ENCODE results near the gene BMP2K.
"Not testable (repeated sequence)": the region's sequence is repeated elsewhere in the genome, so short reads cannot be mapped to it uniquely, and the experiment has no call there.

BMP2K gene

DNA sequence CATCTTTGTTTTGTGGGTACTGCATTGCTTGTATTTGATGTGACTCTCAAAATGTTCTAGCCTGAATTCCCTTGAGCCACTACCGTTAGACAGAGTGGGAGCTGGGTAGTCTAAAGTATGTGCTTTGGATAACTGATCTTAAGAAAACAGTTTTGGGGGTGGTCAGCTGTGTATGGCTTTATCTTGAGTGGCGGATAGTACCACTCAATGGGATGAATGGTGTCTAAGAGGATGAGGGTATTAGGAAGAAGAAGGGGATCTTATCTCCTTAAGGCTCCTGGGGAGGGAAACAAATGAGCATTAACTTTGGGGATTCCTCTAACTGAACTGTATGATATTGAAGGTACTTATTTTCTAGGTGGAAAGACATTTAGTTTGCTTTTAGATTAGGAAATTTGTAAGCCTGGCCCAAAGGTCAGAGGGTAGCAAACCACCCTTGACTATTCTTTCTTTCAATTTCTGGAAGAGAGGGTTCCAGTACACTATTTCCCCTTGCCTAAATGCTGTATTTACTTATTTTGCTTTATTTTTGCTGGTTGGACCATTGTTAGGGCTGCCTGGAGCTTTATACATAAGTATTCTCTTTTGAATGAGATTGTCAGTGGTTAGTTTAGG, 11.3 kb downstream of the BMP2K start:
- H3K4me3 ChIP-seq (ENCODE audit: low read depth, low read length) = no peak overlapping the region

DNA sequence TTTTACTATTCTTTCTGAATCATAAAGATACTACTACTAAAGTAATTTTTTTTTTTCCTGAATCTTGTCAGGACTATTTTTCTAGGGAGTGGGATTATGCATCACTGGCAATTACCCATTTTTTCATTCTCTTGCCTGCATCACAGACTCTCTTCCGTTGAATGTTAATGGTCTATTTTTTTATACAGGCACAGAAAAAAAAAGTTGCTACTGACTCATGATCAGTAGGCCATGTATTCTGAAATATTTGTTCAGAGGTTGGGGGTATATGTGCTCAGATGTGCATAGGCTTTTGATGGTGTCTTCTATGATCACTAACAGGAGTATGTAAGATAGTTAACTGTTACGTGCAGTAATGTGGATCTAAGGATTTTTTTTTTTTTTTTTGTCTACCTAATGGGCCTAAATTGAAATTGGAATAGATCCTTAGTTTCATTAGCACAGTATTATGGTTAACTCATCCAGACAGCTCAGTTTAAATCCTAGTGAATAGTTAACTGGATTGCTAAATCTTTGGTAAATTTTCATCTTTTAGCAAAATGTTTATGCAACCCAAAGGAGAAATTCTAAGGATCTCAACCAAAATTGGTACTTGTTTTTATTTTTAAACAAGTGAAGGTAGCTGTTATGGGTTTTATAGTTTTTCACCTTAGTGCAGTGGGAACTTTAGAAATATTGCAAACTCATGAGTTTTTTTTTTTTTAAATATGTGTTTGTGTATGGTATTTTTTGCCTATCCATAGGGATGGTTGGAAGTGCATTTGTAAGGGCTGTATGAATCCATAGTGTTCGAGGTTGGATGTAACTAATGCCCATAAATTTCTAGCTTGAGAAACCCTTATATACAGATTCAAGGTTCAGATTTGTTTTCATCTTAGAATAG, 12.1 kb downstream of the BMP2K start:
- no peak overlapping the region for H3K4me3 ChIP-seq (ENCODE audit: low read depth, low read length)

GRCh38 chr4:78795594-78796416, 19.7 kb downstream of the BMP2K start:
- not testable (repeated sequence) for H3K4me3 ChIP-seq (ENCODE audit: low read depth, low read length)

- H3K4me3 ChIP-seq (ENCODE audit: low read depth, low read length) = no peak overlapping the region
Observed at GRCh38 chr4:78796526-78796925, 20.4 kb downstream of the BMP2K start.

DNA sequence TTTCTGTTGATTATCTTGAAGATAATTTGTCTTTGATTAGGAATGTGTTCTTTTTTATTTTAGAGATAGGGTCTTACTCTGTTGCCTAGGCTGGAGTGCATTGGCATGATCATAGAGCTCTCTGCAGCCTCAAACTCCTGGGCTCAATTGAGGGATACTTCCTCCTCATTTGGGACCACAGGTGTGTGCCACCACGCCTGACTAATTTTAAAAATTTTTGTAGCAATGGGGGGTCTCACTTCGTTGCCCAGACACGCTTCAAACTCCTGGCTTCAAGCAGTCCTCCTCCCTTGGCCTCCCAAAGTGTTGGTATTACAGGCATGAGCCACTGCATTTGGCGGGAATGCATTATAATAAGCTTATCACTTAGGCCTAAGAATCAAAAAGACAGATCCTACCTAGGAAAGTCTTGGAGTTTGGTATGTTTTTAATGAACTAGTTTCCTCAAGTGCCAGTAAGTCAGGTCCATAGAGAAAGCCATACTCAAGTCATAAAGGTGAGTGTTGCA, 21.7 kb downstream of the BMP2K start:
- H3K4me3 ChIP-seq (ENCODE audit: low read depth, low read length) = no peak overlapping the region

- no peak overlapping the region for H3K4me3 ChIP-seq (ENCODE audit: low read depth, low read length)
Observed at GRCh38 chr4:78799551-78800495, 23.7 kb downstream of the BMP2K start.

DNA sequence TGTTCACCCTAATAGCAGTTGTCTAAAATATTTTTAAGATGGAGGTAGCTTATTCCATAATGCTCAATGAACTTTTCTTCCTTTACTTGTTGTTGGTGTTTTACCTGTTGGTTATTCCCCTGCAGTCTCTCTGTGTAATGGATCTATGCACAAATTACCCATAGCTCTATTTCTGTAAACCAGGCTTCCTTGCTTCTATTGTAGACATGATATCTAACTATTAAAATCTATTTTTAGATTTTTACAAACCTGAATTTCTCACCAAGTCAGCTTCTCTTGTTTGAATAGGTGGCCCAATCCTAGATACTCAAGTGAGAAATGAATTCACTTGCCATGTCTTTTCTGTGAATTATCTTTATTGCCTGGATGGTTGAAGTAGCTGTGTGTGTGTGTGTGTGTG, 24.8 kb downstream of the BMP2K start:
- H3K4me3 ChIP-seq (ENCODE audit: low read depth, low read length) = no peak overlapping the region

- H3K4me3 ChIP-seq (ENCODE audit: low read depth, low read length) = no peak overlapping the region
Observed at GRCh38 chr4:78803983-78804382, 27.8 kb downstream of the BMP2K start.

- no peak overlapping the region for H3K4me3 ChIP-seq (ENCODE audit: low read depth, low read length)
Observed at GRCh38 chr4:78806943-78807460, 30.9 kb downstream of the BMP2K start.

DNA sequence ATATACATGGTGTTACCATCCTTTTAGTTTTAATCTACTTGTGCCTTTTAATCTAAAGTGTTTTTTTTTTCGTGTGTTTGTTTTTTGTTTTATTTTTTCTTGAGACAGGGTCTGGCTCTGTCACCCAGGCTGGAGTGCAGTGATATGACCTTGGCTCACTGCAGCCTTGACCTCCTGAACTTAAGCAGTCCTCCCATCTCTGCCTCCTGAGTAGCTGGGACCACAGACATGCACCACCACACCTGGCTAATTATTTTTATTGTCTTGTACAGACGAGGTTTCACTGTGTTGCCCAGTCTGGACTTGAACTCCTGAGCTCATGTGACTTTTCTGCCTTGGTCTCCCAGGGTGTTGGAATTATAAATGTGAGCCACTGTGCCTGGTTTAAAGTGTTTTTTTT, 33.1 kb downstream of the BMP2K start:
- no peak overlapping the region for H3K4me3 ChIP-seq (ENCODE audit: low read depth, low read length)

DNA sequence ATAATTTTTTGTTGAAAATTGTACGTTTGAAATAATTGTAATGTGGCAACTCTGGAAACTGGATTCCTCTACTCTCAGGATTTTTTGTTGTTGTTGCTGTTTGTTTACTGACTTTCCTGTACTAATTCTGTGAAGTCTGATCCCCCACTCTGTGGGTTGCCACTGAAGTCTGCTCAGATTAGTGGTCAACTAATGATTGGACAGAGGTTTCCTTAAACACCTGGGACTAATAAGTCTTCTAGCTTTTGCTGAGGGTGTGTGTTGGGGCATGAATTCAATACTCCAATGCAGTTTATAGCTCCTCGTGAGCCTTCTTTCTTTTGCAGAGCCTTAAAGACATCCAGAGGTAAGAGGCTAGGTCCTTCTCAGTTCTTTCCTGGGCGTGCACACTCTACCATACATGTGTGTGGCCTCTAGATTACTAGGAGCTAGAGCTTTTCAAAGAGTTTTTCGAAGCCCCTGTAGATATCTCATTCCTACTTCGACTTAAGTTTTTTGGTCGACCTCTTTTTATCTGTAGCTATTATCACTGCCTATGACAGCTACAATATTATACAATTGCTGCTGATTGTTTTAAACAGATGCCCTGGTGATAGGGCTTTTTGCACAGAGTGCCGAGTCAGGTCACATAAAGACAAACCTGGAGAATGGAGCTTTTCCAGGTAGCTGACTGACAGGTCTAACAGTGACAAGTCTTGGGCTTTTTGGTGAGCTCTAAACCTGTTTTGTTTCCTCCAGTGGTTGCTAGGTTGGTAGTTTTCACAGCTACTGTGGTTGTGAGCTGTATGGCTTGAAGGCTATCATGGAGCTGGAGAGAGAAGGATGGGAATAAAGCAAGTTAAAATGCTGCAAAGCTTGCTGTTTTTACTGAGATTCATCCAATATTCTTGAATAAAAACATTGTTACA, 34.0 kb downstream of the BMP2K start:
- H3K4me3 ChIP-seq (ENCODE audit: low read depth, low read length) = no peak overlapping the region

DNA sequence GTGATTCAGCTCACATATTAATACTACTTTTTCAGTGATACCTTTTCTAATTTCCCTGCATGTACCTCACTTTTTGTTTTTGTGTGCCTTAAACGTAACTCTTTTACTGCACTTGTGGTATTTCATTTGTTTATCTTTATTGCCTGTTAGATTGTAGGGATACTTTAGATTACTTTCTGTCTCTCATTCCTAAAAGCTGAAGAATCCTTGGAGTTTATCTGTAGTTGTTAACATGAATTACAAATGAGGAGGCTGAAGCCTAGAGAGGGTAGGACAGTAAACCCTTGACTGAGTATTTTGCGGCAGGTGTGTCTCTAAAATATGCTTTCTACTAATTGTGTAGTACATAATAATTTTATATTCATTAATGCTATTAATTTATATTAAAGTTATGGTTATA, 34.9 kb downstream of the BMP2K start:
- no peak overlapping the region for H3K4me3 ChIP-seq (ENCODE audit: low read depth, low read length)

DNA sequence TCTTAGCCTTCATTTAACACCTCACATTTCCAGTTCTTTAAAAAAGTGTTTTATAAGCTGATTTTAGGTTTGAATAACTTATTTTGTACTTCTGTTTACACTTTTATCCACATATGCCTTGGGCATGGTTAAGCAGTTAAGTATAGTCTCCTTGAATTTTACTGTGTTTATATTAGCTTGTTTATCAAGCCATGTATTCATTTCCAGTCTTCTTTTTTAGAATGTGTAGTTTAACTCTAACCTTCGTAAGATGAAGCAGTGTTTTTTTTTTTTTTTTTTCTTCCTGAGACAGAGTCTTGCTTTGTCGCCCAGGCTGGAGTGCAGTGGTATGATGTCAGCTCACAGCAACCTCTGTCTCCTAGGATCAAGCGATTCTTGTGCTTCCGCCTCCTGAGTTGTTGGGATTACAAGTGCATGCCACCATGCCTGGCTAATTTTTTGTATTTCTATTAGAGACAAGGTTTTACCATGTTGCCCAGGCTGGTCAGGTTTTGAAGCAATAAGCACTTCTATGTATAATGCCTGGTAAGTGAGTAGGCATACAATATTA, 42.5 kb downstream of the BMP2K start:
- no peak overlapping the region for H3K4me3 ChIP-seq (ENCODE audit: low read depth, low read length)

DNA sequence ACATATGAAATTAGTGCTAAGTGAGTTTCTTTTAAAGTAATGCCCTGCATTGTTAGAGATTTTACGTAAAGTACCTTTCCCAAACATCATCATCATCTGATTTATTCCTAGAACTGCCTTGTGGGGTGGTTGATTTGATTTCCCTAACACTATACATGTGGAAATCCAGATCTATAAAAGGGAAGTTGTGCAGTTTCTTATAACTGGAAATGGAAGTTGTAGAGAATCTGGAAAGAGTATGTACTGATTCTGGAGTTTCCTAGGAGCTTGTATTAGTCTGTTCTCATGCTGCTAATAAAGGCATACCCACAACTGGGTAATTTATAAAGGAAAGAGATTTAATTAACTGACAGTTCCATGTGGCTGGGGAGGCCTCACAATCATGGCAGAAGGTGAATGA, 47.9 kb downstream of the BMP2K start:
- H3K4me3 ChIP-seq (ENCODE audit: low read depth, low read length) = no peak overlapping the region

- H3K4me3 ChIP-seq (ENCODE audit: low read depth, low read length) = no peak overlapping the region
Observed at GRCh38 chr4:78827191-78827590, 51.0 kb downstream of the BMP2K start.

GRCh38 chr4:78829296-78829695, 53.1 kb downstream of the BMP2K start:
- no peak overlapping the region for H3K4me3 ChIP-seq (ENCODE audit: low read depth, low read length)

DNA sequence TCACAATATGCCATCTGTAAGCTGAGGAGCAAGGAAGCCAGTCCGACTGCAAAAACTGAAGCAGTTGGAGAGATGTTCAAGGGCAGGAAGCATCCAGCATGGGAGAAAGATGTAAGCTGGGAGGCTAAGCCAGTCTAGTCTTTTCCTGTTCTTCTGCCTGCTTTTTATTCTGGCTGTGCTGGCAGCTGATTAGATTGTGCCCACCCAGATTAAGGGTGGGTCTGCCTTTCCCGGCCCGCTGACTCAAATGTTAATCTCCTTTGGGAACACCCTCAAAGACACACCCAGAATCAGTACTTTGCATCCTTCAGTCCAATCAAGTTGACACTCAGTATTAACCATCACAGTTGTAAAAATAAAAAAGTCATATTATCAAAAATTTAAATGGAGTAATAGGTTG, 63.5 kb downstream of the BMP2K start:
- H3K4me3 ChIP-seq (ENCODE audit: low read depth, low read length) = not testable (repeated sequence)

DNA sequence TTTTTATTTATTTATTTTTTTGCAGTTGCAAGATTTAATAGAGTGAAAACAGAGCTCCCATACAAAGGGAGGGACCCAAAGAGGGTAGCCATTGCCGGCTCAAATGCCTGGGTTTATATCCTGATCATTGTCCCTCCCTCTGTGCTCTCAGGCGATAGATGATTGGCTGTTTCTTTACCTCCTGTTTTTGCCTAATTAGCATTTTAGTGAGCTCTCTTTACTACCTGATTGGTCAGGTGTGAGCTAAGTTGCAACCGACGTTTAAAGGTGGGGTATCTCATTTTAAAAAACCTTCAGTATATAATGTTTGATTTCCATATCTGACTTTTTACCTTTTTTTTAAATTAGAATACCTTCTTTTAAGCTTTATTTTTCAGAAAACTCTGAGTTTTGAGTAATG, 64.1 kb downstream of the BMP2K start:
- not testable (repeated sequence) for H3K4me3 ChIP-seq (ENCODE audit: low read depth, low read length)

DNA sequence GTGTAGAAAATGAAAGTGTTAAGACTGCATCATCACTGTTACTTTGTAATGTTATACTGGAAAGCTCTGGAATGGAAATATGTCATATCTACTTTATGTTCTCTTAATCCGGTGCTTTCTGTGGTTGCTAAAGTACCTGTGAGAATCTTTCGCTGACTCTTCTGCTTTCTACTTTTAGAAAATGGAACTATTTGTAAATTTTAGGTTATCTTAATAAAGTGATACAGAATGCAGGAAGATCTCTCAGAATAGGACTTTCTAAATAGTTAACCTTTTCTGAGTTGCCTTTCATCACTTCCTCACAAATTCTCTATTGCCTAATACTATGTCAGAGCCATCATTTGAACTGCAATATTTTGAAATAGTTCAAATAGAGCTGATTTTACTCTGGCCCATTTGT, 69.3 kb downstream of the BMP2K start:
- no peak overlapping the region for H3K4me3 ChIP-seq (ENCODE audit: low read depth, low read length)
